Rectal smooth muscle tissue (tissue), 1 donor: ENCODE measurements around the gene PRR36.
A peak's percentile ranks its signal among the peaks of the same experiment; 100 is the strongest.

Experiments
- H3K27ac ChIP-seq: one replicate; pipeline ENCODE4 v1.7.0; 2013; ENCODE audit warnings: low read depth, low read length, inconsistent platforms
- H3K27me3 ChIP-seq: one replicate; pipeline ENCODE4 v1.7.0; 2013; ENCODE audit warnings: low read length; ENCODE audit not compliant: control insufficient read depth, insufficient read depth
- H3K36me3 ChIP-seq: one replicate; pipeline ENCODE4 v1.7.0; 2013; ENCODE audit warnings: low read length; ENCODE audit not compliant: control insufficient read depth, insufficient read depth
- H3K4me1 ChIP-seq: one replicate; pipeline ENCODE4 v1.7.0; 2013; ENCODE audit warnings: low read length; ENCODE audit not compliant: control insufficient read depth, insufficient read depth
- H3K4me3 ChIP-seq: one replicate; pipeline ENCODE4 v1.7.0; 2013; ENCODE audit warnings: low read length
- H3K9ac ChIP-seq: one replicate; pipeline ENCODE4 v1.7.0; 2013; ENCODE audit warnings: low read length

Gene PRR36

DNA sequence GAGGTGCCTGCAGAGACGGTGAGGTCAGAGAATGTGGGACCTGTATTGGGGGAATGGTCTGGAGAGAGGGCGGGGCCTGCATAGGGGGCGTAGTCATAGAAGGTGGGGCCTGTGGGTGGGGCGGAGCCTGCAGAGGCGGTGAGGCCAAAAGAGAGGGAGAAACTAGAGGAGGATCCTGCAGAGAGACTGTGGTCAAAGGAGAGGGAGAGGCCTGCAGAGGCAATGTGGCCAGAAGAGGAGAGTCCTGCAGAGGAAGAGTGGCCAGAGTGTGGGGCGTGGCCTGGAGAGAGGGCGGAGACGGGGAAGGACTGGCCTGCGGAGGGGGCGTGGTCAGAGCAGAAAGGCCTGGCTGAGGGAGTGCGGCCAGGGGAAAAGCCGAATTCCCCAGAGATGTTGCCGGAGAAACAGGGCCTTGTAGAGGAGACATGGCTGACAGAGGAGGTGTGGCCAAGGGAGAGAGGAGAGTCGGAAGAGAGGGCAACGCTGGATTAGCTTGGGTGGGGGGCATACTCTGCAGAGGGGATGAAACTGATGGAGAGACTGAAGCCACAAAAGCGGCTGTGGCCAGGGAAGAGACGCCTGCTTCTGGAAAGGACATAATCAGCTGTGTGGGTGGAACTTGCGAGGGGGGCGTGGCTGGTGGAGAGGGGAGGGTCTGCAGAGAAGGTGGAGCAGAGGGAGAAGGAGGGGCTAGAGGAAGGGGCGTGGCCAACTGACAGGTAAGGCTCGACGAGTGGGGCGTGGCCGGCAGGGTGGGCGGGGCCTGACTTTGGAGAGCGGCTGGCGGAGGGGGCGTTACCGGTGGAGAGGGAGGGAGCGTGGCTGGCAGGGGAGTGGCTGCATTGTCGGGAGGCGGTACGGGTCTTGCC lies 2.5 kb downstream of the PRR36 start:
- H3K9ac ChIP-seq, result no peak overlapping the region
- no peaks in the 10 kb centered on the region for H3K36me3 ChIP-seq
- H3K27me3 ChIP-seq, result peaks cover 24% of the 10 kb centered on the region
- peaks cover 5% of the 10 kb centered on the region for H3K4me1 ChIP-seq
- H3K27ac ChIP-seq, result no peak overlapping the region
- H3K4me3 ChIP-seq, result peak overlapping the region; percentile 57

DNA sequence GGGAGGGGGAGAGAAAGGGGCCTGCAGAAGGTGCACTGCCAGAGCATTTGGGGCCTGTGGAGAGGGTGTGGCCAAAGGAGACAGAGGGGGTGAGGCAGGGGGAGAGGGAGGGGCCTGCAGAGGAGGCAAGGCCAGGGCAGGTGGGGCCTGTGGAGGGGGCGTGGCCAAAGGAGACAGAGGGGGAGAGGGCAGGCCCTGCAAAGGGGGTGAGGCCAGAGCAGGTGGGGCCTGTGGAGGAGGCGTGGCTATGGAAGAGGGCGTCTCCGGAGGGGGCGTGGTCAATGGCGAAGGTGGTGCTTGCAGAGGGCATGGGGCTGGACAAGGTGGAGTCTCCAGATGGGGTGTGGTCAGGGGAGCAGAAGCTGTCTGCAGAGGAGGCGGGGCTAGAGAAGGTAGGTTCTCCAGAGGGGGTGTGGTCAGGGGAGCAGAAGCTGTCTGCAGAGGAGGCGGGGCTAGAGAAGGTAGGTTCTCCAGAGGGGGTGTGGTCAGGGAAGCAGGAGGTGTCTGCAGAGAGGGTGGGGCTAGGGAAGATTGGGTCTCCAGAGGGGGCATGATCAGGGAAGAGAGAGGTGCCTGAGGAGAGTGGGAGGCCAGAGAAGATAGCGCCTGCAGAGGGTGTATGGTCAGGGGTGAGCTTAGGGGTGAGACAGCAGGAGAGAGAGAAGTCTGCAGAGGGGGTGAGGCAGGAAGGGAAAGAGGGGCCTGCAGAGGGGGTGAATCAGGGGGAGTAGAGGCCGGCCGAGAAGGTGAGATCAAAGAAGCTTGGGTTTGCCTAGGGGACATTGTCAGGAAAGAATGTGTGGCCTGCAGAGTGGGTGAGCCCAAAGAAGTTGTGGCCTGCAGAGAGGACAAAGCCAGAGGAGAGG lies 3.4 kb downstream of the PRR36 start:
- Histone ChIP-seq H3K4me1 (peaks cover 5% of the 10 kb centered on the region), H3K27ac (no peak overlapping the region), H3K9ac (no peak overlapping the region), H3K4me3 (no peak overlapping the region), H3K27me3 (peaks cover 25% of the 10 kb centered on the region), H3K36me3 (no peaks in the 10 kb centered on the region)

DNA sequence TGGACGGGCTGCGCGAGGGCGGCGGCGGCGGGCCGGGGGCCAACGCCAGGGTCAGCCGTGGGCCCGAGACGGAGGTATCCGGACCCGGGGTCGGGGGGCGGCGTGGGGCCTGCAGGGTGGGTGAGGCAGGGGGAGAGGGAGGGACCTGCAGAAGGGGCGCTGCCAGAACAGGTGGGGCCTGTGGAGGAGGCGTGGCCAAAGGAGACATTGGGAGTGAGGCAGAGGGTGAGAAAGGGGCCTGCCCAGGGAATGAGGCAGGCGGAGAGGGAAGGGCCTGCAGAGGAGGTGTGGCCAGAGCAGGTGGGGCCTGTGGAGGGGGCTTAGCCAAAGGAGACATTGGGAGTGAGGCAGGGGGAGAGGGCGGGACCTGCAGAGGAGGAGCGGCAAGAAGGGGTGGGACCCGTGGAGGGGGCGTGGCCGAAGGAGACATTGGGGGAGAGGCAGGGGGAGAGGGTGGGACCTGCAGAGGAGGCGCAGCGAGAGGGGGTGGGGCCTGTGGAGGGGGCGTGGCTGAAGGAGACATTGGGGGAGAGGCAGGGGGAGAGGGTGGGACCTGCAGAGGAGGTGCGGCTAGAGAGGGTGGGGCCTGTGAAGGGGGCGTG lies 4.2 kb downstream of the PRR36 start:
- Histone ChIP-seq H3K36me3 (no peaks in the 10 kb centered on the region), H3K27ac (peak overlapping the region; percentile 37), H3K9ac (no peak overlapping the region), H3K4me1 (peaks cover 5% of the 10 kb centered on the region), H3K27me3 (peaks cover 32% of the 10 kb centered on the region), H3K4me3 (peak overlapping the region; percentile 53)

DNA sequence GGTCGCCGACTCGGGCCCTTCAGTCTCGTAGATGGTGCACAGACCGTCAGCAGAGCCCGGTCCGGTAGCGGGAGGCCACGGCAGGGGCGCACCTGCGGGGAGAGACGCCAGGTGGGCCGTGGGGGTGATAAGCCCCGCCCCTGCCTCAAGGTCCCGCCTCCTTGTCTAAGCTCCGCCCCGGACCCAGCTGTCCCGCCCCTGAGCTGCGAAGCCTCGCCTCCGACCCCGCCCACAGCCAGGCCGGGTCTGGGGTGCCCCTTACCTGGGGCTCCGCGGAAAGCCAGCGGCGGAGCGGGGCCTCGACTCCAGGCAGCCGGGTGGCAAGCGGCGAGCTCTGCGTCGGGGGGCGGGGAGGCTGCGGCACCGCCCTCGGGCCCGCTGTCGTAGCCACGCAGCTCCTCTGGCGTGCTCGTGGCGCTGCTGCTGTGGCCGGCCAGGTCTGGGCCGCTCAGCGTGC lies 4.7 kb downstream of the PRR36 start:
- Histone ChIP-seq H3K4me3 (peak overlapping the region; percentile 53), H3K36me3 (no peaks in the 10 kb centered on the region), H3K9ac (no peak overlapping the region), H3K4me1 (peaks cover 5% of the 10 kb centered on the region), H3K27me3 (peaks cover 33% of the 10 kb centered on the region), H3K27ac (peak overlapping the region; percentile 37)

DNA sequence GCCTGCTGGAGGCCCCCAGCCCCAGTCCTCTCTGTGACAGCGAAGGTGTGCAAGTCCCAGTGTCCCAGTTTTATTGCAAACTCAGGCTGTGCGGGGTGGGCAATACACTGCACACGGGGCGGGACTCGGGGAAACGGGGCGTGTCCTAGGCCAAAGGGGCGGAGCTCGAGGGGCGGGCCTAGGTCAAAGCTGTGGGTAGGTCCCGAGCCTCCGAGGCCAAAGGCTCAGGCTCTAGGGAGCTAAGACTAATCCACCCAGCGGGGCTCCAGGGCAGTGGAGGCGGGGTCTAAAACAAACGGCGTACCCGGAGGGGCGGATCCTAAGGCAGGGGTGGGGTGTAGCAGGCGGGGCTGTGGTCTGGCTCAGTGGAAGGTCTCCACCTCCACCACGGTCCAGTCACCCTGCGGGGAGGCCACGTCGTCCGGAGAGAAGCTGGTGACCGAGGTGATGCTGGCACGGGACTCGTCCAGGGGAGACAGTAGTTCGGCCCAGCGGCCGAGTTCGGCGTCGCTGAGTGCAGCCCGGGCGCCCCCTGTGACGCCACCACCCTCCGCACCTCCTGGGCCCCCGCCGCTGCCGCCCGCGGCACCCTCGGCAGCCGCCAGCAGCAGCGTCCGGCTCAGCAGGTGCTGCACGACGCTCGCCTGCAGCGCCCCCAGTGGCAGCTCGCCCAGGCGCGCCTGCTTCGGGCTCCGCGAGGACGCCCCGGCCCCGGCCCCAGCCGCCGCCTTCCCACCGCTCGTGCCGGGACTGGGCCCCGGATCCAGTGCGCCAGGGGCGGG lies 5.3 kb downstream of the PRR36 start:
- Histone ChIP-seq H3K27me3 (peaks cover 27% of the 10 kb centered on the region), H3K9ac (no peak overlapping the region), H3K36me3 (no peaks in the 10 kb centered on the region), H3K4me1 (peaks cover 5% of the 10 kb centered on the region), H3K27ac (no peak overlapping the region), H3K4me3 (peak overlapping the region; percentile 77)

DNA sequence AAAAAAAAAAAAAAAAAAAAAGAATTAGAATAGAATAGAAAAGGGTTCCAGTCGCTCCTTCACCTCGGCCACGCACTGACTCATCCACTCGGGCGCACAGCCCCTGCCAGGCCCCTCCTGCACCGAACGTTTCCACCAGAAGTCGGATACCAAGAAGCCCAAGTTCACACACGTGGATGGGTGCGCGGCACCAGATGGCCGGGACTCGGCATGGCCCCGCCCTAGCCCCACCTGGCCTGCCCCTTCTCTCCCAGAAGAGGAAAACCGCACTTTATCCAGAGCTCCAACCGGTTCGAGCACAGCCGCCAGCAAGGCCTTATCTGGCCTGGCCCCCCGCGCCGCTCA lies 5.9 kb downstream of the PRR36 start:
- peaks cover 27% of the 10 kb centered on the region for H3K27me3 ChIP-seq
- H3K4me1 ChIP-seq, result peaks cover 5% of the 10 kb centered on the region
- H3K4me3 ChIP-seq, result peak overlapping the region; percentile 77

DNA sequence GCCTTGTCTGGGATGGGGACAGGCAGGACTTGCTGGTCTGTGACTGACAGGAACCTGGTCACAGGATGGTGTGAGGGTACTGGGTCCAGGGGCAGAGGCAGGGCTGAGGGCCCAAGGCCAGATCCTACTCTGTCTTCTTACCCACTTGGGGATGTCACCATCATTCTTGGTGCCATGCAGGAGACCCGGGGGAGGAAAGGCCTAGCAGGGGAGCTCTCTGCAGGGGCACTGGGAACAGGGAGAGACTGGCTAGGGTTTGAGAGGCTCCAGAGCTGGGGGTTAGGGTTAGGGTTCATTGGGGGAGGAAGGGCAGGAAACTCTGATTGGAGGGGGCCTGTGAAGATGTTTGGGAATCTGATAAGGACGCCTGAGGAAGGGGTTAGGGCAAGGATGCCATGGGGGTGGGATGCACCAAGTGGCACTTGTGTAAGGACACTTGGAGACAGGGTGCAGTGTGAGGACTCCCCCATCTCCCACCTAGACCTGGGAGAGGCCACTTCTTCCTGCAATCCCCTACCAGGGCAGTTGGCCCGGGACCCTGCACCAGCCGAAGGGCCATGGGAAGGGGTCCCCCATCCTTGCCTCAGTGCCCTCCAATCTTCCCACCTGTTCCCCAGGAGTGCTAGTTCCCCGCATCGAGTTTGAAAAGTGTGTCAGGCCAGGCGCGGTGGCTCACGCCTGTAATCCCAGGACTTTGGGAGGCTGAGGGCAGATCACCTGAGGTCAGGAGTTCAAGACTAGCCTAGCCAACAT lies 6.9 kb downstream of the PRR36 start:
- no peak overlapping the region for H3K9ac ChIP-seq
- H3K27ac ChIP-seq, result no peak overlapping the region
- H3K36me3 ChIP-seq, result no peaks in the 10 kb centered on the region
- peaks cover 5% of the 10 kb centered on the region for H3K4me1 ChIP-seq
- H3K4me3 ChIP-seq, result no peak overlapping the region
- H3K27me3 ChIP-seq, result peaks cover 21% of the 10 kb centered on the region

More for the DNA sequence above, 5.9 kb downstream of the PRR36 start:
- Histone ChIP-seq H3K9ac (no peak overlapping the region), H3K36me3 (no peaks in the 10 kb centered on the region), H3K27ac (no peak overlapping the region)

DNA sequence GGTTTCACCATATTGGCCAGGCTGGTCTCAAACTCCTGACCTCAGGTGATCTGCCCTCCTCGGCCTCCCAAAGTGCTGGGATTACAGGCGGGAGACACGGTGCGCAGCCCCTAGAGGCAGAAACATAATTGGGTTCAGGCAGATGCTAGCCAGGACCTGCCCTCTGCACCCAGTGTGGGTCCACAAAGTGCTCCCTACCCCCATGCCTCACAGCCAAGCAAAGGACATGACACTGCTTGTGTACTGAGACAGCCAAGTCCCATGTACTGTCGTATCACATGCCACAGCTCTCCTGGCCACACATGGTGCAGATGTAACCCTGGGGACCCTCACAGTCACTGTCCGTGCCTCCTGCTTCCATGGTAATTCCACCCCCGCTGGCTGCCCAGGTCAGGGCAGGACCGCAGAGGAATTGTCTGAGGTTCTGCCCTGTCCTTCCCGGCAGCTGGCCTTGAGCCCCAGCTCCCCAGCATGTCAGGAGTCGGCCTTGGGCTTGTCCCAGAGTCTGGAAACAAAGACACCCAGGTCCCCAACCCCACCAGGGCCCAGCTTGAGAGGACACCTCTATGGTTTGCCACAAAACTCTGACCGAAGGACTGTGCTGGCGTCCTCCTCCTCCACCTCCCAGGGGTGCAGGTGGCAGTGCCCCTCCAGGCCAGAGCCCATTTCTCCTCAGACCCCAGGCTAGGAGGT lies 7.6 kb downstream of the PRR36 start:
- Histone ChIP-seq H3K27me3 (peaks cover 22% of the 10 kb centered on the region), H3K36me3 (no peaks in the 10 kb centered on the region), H3K4me1 (peaks cover 9% of the 10 kb centered on the region), H3K4me3 (no peak overlapping the region), H3K27ac (no peak overlapping the region), H3K9ac (no peak overlapping the region)

DNA sequence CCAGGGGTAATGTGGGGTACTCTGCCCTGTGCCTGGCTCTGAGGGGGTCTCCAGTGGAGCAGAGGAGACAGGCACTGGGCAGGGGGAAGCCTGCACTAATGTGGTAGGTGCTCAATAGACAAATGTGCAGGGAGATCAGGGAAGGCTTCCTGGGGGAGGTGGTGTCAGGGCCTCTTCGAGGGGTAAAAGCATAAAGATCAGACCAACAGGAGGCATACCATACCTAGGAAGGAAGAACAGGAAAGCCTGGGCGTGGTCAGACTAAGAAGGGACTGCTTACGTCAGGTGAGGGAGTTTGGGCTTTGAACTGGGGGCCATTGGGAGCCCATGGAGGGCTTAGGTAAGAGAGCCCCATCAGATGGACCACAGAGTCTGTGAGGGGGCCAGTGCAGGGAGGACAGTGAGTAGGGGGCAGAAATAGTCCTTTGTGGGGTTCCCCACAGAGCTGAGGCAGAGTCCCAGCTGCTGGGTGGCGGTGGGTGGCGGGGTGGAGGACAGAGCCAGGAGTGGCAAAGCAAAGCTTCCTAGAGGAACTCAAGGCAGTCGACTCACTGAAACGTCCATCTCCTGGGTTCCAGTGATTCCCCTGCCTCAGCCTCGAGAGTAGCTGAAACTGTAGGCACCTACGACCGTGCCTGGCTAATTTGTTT lies 8.8 kb downstream of the PRR36 start:
- H3K27ac ChIP-seq, result no peak overlapping the region
- H3K4me1 ChIP-seq, result peaks cover 9% of the 10 kb centered on the region
- no peaks in the 10 kb centered on the region for H3K36me3 ChIP-seq
- H3K27me3 ChIP-seq, result peaks cover 33% of the 10 kb centered on the region
- no peak overlapping the region for H3K4me3 ChIP-seq
- H3K9ac ChIP-seq, result no peak overlapping the region

DNA sequence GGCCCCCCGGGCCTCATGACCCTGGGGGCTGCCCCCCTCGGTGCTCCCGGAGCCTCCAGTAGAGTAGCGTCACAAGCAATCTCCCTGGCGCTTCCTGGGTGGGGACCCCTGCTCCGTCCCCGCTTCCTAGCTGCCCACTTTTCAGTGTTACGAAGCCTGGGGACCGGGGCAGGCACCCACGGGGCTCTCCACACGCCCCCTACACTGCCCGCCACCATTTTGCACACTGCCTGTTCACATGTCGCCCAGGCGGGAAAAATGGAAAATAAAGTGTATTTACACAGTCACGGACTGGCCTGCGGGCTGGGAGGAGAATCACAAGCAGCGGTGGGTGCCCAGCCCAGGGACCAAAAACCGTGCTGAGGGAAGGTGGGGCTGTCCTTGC lies 9.5 kb downstream of the PRR36 start:
- Histone ChIP-seq H3K36me3 (no peaks in the 10 kb centered on the region), H3K9ac (no peak overlapping the region), H3K27me3 (peaks cover 36% of the 10 kb centered on the region), H3K4me1 (peaks cover 9% of the 10 kb centered on the region), H3K4me3 (no peak overlapping the region), H3K27ac (no peak overlapping the region)
